ENCODE measurements around the gene NLRP3.
"Not testable (repeated sequence)": the region's sequence is repeated elsewhere in the genome, so short reads cannot be mapped to it uniquely, and the experiment has no call there.

DNA sequence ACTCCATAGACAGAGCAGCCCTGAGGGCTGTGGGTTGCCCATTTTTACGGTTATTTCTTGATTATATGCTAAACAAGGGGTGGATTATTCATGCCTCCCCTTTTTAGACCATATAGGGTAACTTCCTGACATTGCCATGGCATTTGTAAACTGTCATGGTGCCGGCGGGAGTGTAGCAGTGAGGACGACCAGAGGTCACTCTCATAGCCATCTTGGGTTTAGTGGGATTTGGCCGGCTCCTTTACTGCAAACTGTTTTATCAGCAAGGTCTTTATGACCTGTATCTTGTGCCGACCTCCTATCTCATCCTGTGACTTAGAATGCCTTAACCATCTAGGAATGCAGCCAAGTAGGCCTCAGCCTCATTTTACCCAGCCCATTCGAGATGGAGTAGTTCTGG is 38.3 kb upstream of the NLRP3 start:
- TF ChIP-seq EZH2 (IDR thresholded peaks at IDR 0.05); POLR2AphosphoS5 (IDR thresholded peaks at IDR 0.05; ENCODE audit: borderline replicate concordance, low read depth, low read length); FOXP2 (optimal IDR thresholded peaks at IDR 0.05; ENCODE audit: control extremely low read depth, extremely low read length, insufficient read depth): not testable (repeated sequence)
